ENCODE data around the gene HS3ST6. TPM values are rescaled to one million over a fixed set of nuclear protein-coding genes. Genes with fewer than 3 reads are reported as not detected.
"Not testable (repeated sequence)": the region's sequence is repeated elsewhere in the genome, so short reads cannot be mapped to it uniquely, and the experiment has no call there.

The HS3ST6 gene
- total RNA-seq, 1 donor from 2014 or later, result not detected

GRCh38 chr16:1900452-1900774, 17.8 kb downstream of the HS3ST6 start:
- Mint-ChIP-seq H3K4me3 (no peak overlapping the region), H3K4me1 (no peaks in the 10 kb centered on the region), H3K27ac (no peak overlapping the region), H3K27me3 (peaks cover 2% of the 10 kb centered on the region), H3K9me3 (no peaks in the 10 kb centered on the region), H3K36me3 (ENCODE audit: low read depth) (no peaks in the 10 kb centered on the region)
- DNase-seq, result no peak
- intact Hi-C loops (cut with micrococcal nuclease), result no loop called here

GRCh38 chr16:1899641-1900451, 18.4 kb downstream of the HS3ST6 start:
- no peak overlapping the region for H3K27ac Mint-ChIP-seq
- intact Hi-C loops (cut with micrococcal nuclease), result no loop called here
- H3K9me3 Mint-ChIP-seq, result no peaks in the 10 kb centered on the region
- H3K4me3 Mint-ChIP-seq, result no peak overlapping the region
- DNase-seq, result no peak
- H3K36me3 Mint-ChIP-seq (ENCODE audit: low read depth), result no peaks in the 10 kb centered on the region
- H3K4me1 Mint-ChIP-seq, result no peaks in the 10 kb centered on the region
- peaks cover 2% of the 10 kb centered on the region for H3K27me3 Mint-ChIP-seq

GRCh38 chr16:1897692-1898091, 20.5 kb downstream of the HS3ST6 start:
- H3K4me3 Mint-ChIP-seq; intact Hi-C loops (cut with micrococcal nuclease); H3K27me3 Mint-ChIP-seq; H3K36me3 Mint-ChIP-seq (ENCODE audit: low read depth); H3K4me1 Mint-ChIP-seq; H3K9me3 Mint-ChIP-seq; H3K27ac Mint-ChIP-seq; DNase-seq: not testable (repeated sequence)

- Mint-ChIP-seq H3K9me3 (no peaks in the 10 kb centered on the region), H3K27ac (no peak overlapping the region), H3K36me3 (ENCODE audit: low read depth) (no peaks in the 10 kb centered on the region), H3K4me1 (no peaks in the 10 kb centered on the region), H3K27me3 (peaks cover 6% of the 10 kb centered on the region), H3K4me3 (no peak overlapping the region)
- intact Hi-C loops (cut with micrococcal nuclease), result no loop called here
- DNase-seq, result no peak
These were observed 22.1 kb downstream of the HS3ST6 start for GRCh38 chr16:1895949-1896675.

GRCh38 chr16:1895068-1895467, 23.1 kb downstream of the HS3ST6 start:
- Mint-ChIP-seq H3K27ac (no peak overlapping the region), H3K4me3 (no peak overlapping the region), H3K27me3 (peaks cover 8% of the 10 kb centered on the region), H3K4me1 (no peaks in the 10 kb centered on the region), H3K36me3 (ENCODE audit: low read depth) (no peaks in the 10 kb centered on the region), H3K9me3 (no peaks in the 10 kb centered on the region)
- intact Hi-C loops (cut with micrococcal nuclease), result no loop called here
- DNase-seq, result no peak

GRCh38 chr16:1890708-1891050, 27.5 kb downstream of the HS3ST6 start:
- Mint-ChIP-seq H3K27ac (no peak overlapping the region), H3K36me3 (ENCODE audit: low read depth) (no peaks in the 10 kb centered on the region), H3K27me3 (peaks cover 8% of the 10 kb centered on the region), H3K9me3 (no peaks in the 10 kb centered on the region), H3K4me1 (no peaks in the 10 kb centered on the region), H3K4me3 (no peak overlapping the region)
- intact Hi-C loops (cut with micrococcal nuclease), result no loop called here
- no peak for DNase-seq

- H3K36me3 Mint-ChIP-seq (ENCODE audit: low read depth), result no peaks in the 10 kb centered on the region
- intact Hi-C loops (cut with micrococcal nuclease), result no loop called here
- no peak overlapping the region for H3K4me3 Mint-ChIP-seq
- no peak overlapping the region for H3K27ac Mint-ChIP-seq
- no peak for DNase-seq
- H3K4me1 Mint-ChIP-seq, result no peaks in the 10 kb centered on the region
- peaks cover 8% of the 10 kb centered on the region for H3K27me3 Mint-ChIP-seq
- H3K9me3 Mint-ChIP-seq, result no peaks in the 10 kb centered on the region
These were observed 28.0 kb downstream of the HS3ST6 start for GRCh38 chr16:1890024-1890707.

GRCh38 chr16:1887711-1888354, 30.4 kb downstream of the HS3ST6 start:
- H3K4me1 Mint-ChIP-seq, result no peaks in the 10 kb centered on the region
- intact Hi-C loops (cut with micrococcal nuclease), result no loop called here
- H3K4me3 Mint-ChIP-seq, result no peak overlapping the region
- peaks cover 6% of the 10 kb centered on the region for H3K27me3 Mint-ChIP-seq
- H3K36me3 Mint-ChIP-seq (ENCODE audit: low read depth), result no peaks in the 10 kb centered on the region
- no peak for DNase-seq
- H3K27ac Mint-ChIP-seq, result no peak overlapping the region
- H3K9me3 Mint-ChIP-seq, result no peaks in the 10 kb centered on the region

GRCh38 chr16:1884889-1885288, 33.3 kb downstream of the HS3ST6 start:
- intact Hi-C loops (cut with micrococcal nuclease), result no loop called here
- Mint-ChIP-seq H3K9me3 (no peaks in the 10 kb centered on the region), H3K4me3 (no peak overlapping the region), H3K36me3 (ENCODE audit: low read depth) (no peaks in the 10 kb centered on the region), H3K27ac (no peak overlapping the region), H3K27me3 (peaks cover 4% of the 10 kb centered on the region), H3K4me1 (no peaks in the 10 kb centered on the region)
- no peak for DNase-seq

- no peaks in the 10 kb centered on the region for H3K9me3 Mint-ChIP-seq
- H3K4me1 Mint-ChIP-seq, result no peaks in the 10 kb centered on the region
- H3K27ac Mint-ChIP-seq, result no peak overlapping the region
- H3K4me3 Mint-ChIP-seq, result no peak overlapping the region
- no peaks in the 10 kb centered on the region for H3K36me3 Mint-ChIP-seq (ENCODE audit: low read depth)
- no peak for DNase-seq
- H3K27me3 Mint-ChIP-seq, result peaks cover 7% of the 10 kb centered on the region
- intact Hi-C loops (cut with micrococcal nuclease), result no loop called here
These were observed 34.0 kb downstream of the HS3ST6 start for GRCh38 chr16:1884155-1884760.

GRCh38 chr16:1881172-1881571, 37.0 kb downstream of the HS3ST6 start:
- H3K4me1 Mint-ChIP-seq; H3K27ac Mint-ChIP-seq; intact Hi-C loops (cut with micrococcal nuclease); H3K4me3 Mint-ChIP-seq; DNase-seq; H3K9me3 Mint-ChIP-seq; H3K36me3 Mint-ChIP-seq (ENCODE audit: low read depth): not testable (repeated sequence)
- peaks cover 14% of the 10 kb centered on the region for H3K27me3 Mint-ChIP-seq

GRCh38 chr16:1879477-1879876, 38.7 kb downstream of the HS3ST6 start:
- intact Hi-C loops (cut with micrococcal nuclease), result no loop called here
- Mint-ChIP-seq H3K4me1 (no peaks in the 10 kb centered on the region), H3K27me3 (peaks cover 16% of the 10 kb centered on the region), H3K36me3 (ENCODE audit: low read depth) (no peaks in the 10 kb centered on the region), H3K4me3 (no peak overlapping the region), H3K27ac (no peak overlapping the region), H3K9me3 (no peaks in the 10 kb centered on the region)
- no peak for DNase-seq

GRCh38 chr16:1878256-1878655, 40.0 kb downstream of the HS3ST6 start:
- H3K27me3 Mint-ChIP-seq, result peaks cover 21% of the 10 kb centered on the region
- H3K27ac Mint-ChIP-seq, result no peak overlapping the region
- no peaks in the 10 kb centered on the region for H3K4me1 Mint-ChIP-seq
- no peak overlapping the region for H3K4me3 Mint-ChIP-seq
- no peak for DNase-seq
- no peaks in the 10 kb centered on the region for H3K36me3 Mint-ChIP-seq (ENCODE audit: low read depth)
- H3K9me3 Mint-ChIP-seq, result no peaks in the 10 kb centered on the region
- intact Hi-C loops (cut with micrococcal nuclease), result no loop called here

- intact Hi-C loops (cut with micrococcal nuclease), result no loop called here
- H3K36me3 Mint-ChIP-seq (ENCODE audit: low read depth), result no peaks in the 10 kb centered on the region
- no peak for DNase-seq
- H3K27ac Mint-ChIP-seq, result no peak overlapping the region
- no peaks in the 10 kb centered on the region for H3K9me3 Mint-ChIP-seq
- H3K4me3 Mint-ChIP-seq, result no peak overlapping the region
- peaks cover 23% of the 10 kb centered on the region for H3K27me3 Mint-ChIP-seq
- H3K4me1 Mint-ChIP-seq, result no peaks in the 10 kb centered on the region
These were observed 40.4 kb downstream of the HS3ST6 start for GRCh38 chr16:1877804-1878203.

All from activated CD4-positive, alpha-beta T cell treated with anti-CD3 and anti-CD28 coated beads, Interleukin-2, amount 10 ng/mL, durations not matched to agents 24 days and 14 days (primary cell).